Liver (tissue), 3 donors: ENCODE measurements around the gene IKZF3.

ENCODE experiments used
- ATF3 ChIP-seq: IDR thresholded peaks from 2 replicates; pipeline ENCODE4 v1.6.1; 2016; ENCODE audit warnings: antibody characterized with exemption
- CTCF ChIP-seq: fragments of 150-350 bp; IDR thresholded peaks from 2 replicates; pipeline ENCODE4 v1.5.1; 2017; ENCODE audit warnings: improper control_type of control experiment, low read depth, low read length; ENCODE audit not compliant: missing input control
- FOXA2 ChIP-seq: IDR thresholded peaks from 2 replicates; pipeline ENCODE4 v1.6.1; 2016; ENCODE audit warnings: antibody characterized with exemption
- GABPA ChIP-seq, 2 donors: IDR thresholded peaks in 1 of 2; conservative IDR thresholded peaks in 1 of 2; 2 replicates each; pipeline ENCODE4 v1.6.1; 2016; ENCODE audit warnings: antibody characterized with exemption in 2 of 2, mild to moderate bottlenecking in 1 of 2, moderate library complexity in 1 of 2
- HNF4A ChIP-seq, 2 donors: conservative IDR thresholded peaks; 2 replicates each; pipeline ENCODE4 v1.6.1; 2016; ENCODE audit warnings: antibody characterized with exemption in 2 of 2, mild to moderate bottlenecking in 2 of 2
- JUND ChIP-seq, 2 donors: IDR thresholded peaks; 2 replicates each; pipeline ENCODE4 v1.6.1; 2016; ENCODE audit warnings: antibody characterized with exemption in 2 of 2
- RAD21 ChIP-seq, 2 donors: IDR thresholded peaks; 2 replicates each; pipeline ENCODE4 v1.6.1; 2016; ENCODE audit warnings: antibody characterized with exemption in 2 of 2, mild to moderate bottlenecking in 2 of 2
- REST ChIP-seq: IDR thresholded peaks from 2 replicates; pipeline ENCODE4 v1.6.1; 2016; ENCODE audit warnings: antibody characterized with exemption, mild to moderate bottlenecking
- SP1 ChIP-seq: IDR thresholded peaks from 2 replicates; pipeline ENCODE4 v1.6.1; 2018; ENCODE audit warnings: antibody characterized with exemption, mild to moderate bottlenecking
- TAF1 ChIP-seq: conservative IDR thresholded peaks from 2 replicates; pipeline ENCODE4 v1.6.1; 2016; ENCODE audit warnings: antibody characterized with exemption, mild to moderate bottlenecking
- YY1 ChIP-seq: IDR thresholded peaks from 2 replicates; pipeline ENCODE4 v1.6.1; 2016; ENCODE audit warnings: antibody characterized with exemption, mild to moderate bottlenecking
- donor health status: healthy.
- donor health status: healthy.

- no peak for TF ChIP-seq SP1
- TF ChIP-seq CTCF: no peak
- TF ChIP-seq YY1: no peak
- no peak for TF ChIP-seq ATF3
- no peak for TF ChIP-seq FOXA2
- no peak for TF ChIP-seq TAF1
- no peak for TF ChIP-seq JUND (IDR thresholded peaks at IDR 0.05)
- TF ChIP-seq REST: no peak
- no peak for TF ChIP-seq GABPA (IDR thresholded peaks at IDR 0.05 in 1 of 2, conservative IDR thresholded peaks at IDR 0.05 in 1 of 2)
- TF ChIP-seq RAD21 (IDR thresholded peaks at IDR 0.05): no peak
- no peak for TF ChIP-seq HNF4A (conservative IDR thresholded peaks at IDR 0.05)
Measured at GRCh38 chr17:39782481-39782880, 81.6 kb downstream of the IKZF3 start.
